Endothelial cell of umbilical vein (primary cell): ENCODE results near the gene TMEM132A. TPM values are rescaled to one million over a fixed set of nuclear protein-coding genes. Genes with fewer than 3 reads are reported as not detected.

ENCODE experiments used
- BruUV-seq: library from RNA; stranded (reverse); fragments of 400-500 nt; replicated peaks from 2 replicates; lab custom pipeline; 2021; lab: Mats Ljungman, UMichigan
- CTCF ChIA-PET: fragments of 300-600, 350-600 bp; sonication (Branson Sonifier 250); formaldehyde crosslinking; loops from one replicate; lab custom pipeline; 2021; ENCODE audit warnings: antibody characterized with exemption, inconsistent platforms; lab: Charles Lee
- POLR2A ChIA-PET: fragments of 300-600, 350-600 bp; sonication (Branson Sonifier 250); formaldehyde crosslinking; loops from one replicate; lab custom pipeline; 2021; ENCODE audit warnings: antibody characterized with exemption, inconsistent platforms; lab: Charles Lee
- DNase-seq: peaks from one replicate; pipeline ENCODE4 v3.0.0-alpha.2; 2011; ENCODE audit warnings: low read depth, low spot score
- FAIRE-seq: peaks from 2 replicates; lab custom pipeline; 2011; peaks lifted over from hg19 to GRCh38; lab: Jason Lieb, UNC
- H2AFZ ChIP-seq: 2 replicates; pipeline ENCODE4 v1.6.0; 2012; ENCODE audit warnings: low read depth, low read length, control low read depth, inconsistent platforms
- H3K27ac ChIP-seq: 2 replicates; pipeline ENCODE4 v1.5.1; 2011; ENCODE audit warnings: low read depth, mild to moderate bottlenecking, control low read depth, low read length, moderate library complexity; ENCODE audit not compliant: insufficient read depth
- H3K27me3 ChIP-seq, 2 experiments: 2 replicates each; pipeline versions ENCODE4 v1.6.0 to v1.6.1; 2011; ENCODE audit warnings: low read length in 2 of 2, mixed read lengths in 1 of 2; ENCODE audit not compliant: control insufficient read depth in 2 of 2, insufficient read depth in 2 of 2
- H3K36me3 ChIP-seq, 2 experiments: 2 replicates in 1 of 2; 3 replicates in 1 of 2; pipeline ENCODE4 v1.5.1; 2011; ENCODE audit warnings: low read length in 2 of 2, mild to moderate bottlenecking in 1 of 2, moderate library complexity in 1 of 2; ENCODE audit not compliant: control insufficient read depth in 2 of 2, insufficient read depth in 2 of 2; ENCODE audit errors: extremely low read depth in 1 of 2
- H3K4me1 ChIP-seq: 3 replicates; pipeline ENCODE4 v1.5.1; 2011; ENCODE audit warnings: mild to moderate bottlenecking, low read length; ENCODE audit not compliant: control insufficient read depth, insufficient read depth; ENCODE audit errors: extremely low read depth
- H3K4me2 ChIP-seq: 2 replicates; pipeline ENCODE4 v1.6.1; 2011; ENCODE audit warnings: low read length, control low read depth, mixed read lengths; ENCODE audit not compliant: insufficient read depth
- H3K4me3 ChIP-seq, 3 experiments: fragments of 200-600 bp in 1 of 3; sonication (generic), shearing (Covaris generic) in 1 of 3; replicated peaks in 1 of 3; 2 replicates each; pipeline ENCODE4 v1.5.1; 2011 to 2016; ENCODE audit warnings: control low read depth in 3 of 3, low read length in 3 of 3, mild to moderate bottlenecking in 2 of 3, inconsistent platforms in 1 of 3, low read depth in 1 of 3, moderate library complexity in 1 of 3; ENCODE audit not compliant: insufficient read depth in 1 of 3
- H3K79me2 ChIP-seq: 2 replicates; pipeline ENCODE4 v1.6.0; 2012; ENCODE audit warnings: low read length, inconsistent platforms; ENCODE audit not compliant: control insufficient read depth, insufficient read depth
- H3K9ac ChIP-seq: replicated peaks from 2 replicates; pipeline ENCODE3; 2011; ENCODE audit warnings: low read length, control low read depth; ENCODE audit not compliant: insufficient read depth; ENCODE audit errors: extremely low read depth
- H3K9me1 ChIP-seq: replicated peaks from 3 replicates; pipeline ENCODE4 v1.6.0; 2011; ENCODE audit warnings: mild to moderate bottlenecking, low read length; ENCODE audit not compliant: control insufficient read depth, insufficient read depth; ENCODE audit errors: extremely low read depth
- H3K9me3 ChIP-seq: replicated peaks from 2 replicates; pipeline ENCODE4 v1.5.1; 2012; ENCODE audit warnings: low read length, inconsistent platforms; ENCODE audit not compliant: control insufficient read depth, insufficient read depth
- H4K20me1 ChIP-seq: replicated peaks from 2 replicates; pipeline ENCODE3; 2011; ENCODE audit warnings: mild to moderate bottlenecking, low read length; ENCODE audit not compliant: control insufficient read depth, insufficient read depth; ENCODE audit errors: extremely low read depth
- CTCF ChIP-seq, 2 donors: IDR thresholded peaks; 1 replicate in 1 of 2; 2 replicates in 1 of 2; pipeline ENCODE4 v1.5.1; 2011; ENCODE audit warnings: low read length in 2 of 2, mild to moderate bottlenecking in 2 of 2, moderate library complexity in 2 of 2, control low read depth in 1 of 2, inconsistent platforms in 1 of 2, low read depth in 1 of 2; ENCODE audit not compliant: insufficient read depth in 1 of 2; ENCODE audit errors: extremely low read depth in 1 of 2
- EZH2 ChIP-seq: IDR thresholded peaks from 2 replicates; pipeline ENCODE4 v1.6.1; 2012; ENCODE audit warnings: borderline replicate concordance, low read depth, mild to moderate bottlenecking, moderate library complexity, low read length, inconsistent platforms; ENCODE audit not compliant: severe bottlenecking
- FOS ChIP-seq: IDR thresholded peaks from 2 replicates; pipeline ENCODE4 v1.6.1; 2011; ENCODE audit warnings: mild to moderate bottlenecking, low read length, moderate library complexity, borderline replicate concordance; ENCODE audit not compliant: insufficient read depth
- GATA2 ChIP-seq: IDR thresholded peaks from 2 replicates; pipeline ENCODE4 v1.7.0; 2011; ENCODE audit warnings: low read depth, mild to moderate bottlenecking, moderate library complexity, mixed read lengths, low read length; ENCODE audit not compliant: insufficient read length, insufficient read depth
- JUN ChIP-seq: IDR thresholded peaks from 2 replicates; pipeline ENCODE4 v1.6.1; 2011; ENCODE audit warnings: borderline replicate concordance, low read depth; ENCODE audit not compliant: insufficient read length, insufficient read depth
- MAX ChIP-seq: IDR thresholded peaks from 2 replicates; pipeline ENCODE4 v1.6.1; 2011; ENCODE audit not compliant: insufficient read depth, insufficient read length
- MYC ChIP-seq: IDR thresholded peaks from one replicate; pipeline ENCODE4 v1.6.1; 2011; ENCODE audit warnings: mild to moderate bottlenecking, low read depth, low read length
- POLR2A ChIP-seq: IDR thresholded peaks from 2 replicates; pipeline ENCODE4 v1.6.1; 2012; ENCODE audit warnings: low read depth, mild to moderate bottlenecking, control low read depth, low read length
- POLR2AphosphoS5 ChIP-seq: IDR thresholded peaks from 2 replicates; pipeline ENCODE4 v1.6.1; 2012; ENCODE audit warnings: low read depth, mild to moderate bottlenecking, control low read depth, low read length, moderate library complexity; ENCODE audit not compliant: insufficient read depth
- dilution Hi-C: fragments of 300-500 bp; cut with MboI; formaldehyde crosslinking; loops from one replicate; pipeline ENCODE4 v1.15.0; 2019; ENCODE audit warnings: low sequenced_read_pairs; ENCODE audit not compliant: extremely low pct_ligation_motif_present
- intact Hi-C: fragments of 100-400 bp; cut with micrococcal nuclease; formaldehyde crosslinking; loops from one replicate; pipeline ENCODE4 v1.10.0; 2022
- polyA plus RNA-seq, 4 experiments: library from polyadenylated mRNA; depleted of rRNA in 3 of 4; stranded (reverse) in 3 of 4; unstranded in 1 of 4; fragments of >200 nt; gene quantifications; 2 replicates each; pipeline versions ENCODE4 v1.2.1 to v1.2.3, GENCODE V29; 2011 to 2012; ENCODE audit warnings: missing spikeins in 1 of 4
- total RNA-seq: library from RNA; stranded (reverse); gene quantifications from 2 replicates; pipeline ENCODE4 v1.2.3, GENCODE V29; 2021

Gene TMEM132A
- total and polyA plus RNA-seq, 2 donors (not counting 3 experiments of a cell fraction or from before 2014, with no cell fraction given), result 74.3 to 106 TPM

GRCh38 chr11:60887556-60887955, 36.7 kb upstream of the TMEM132A start:
- no peak overlapping the region for H3K27ac ChIP-seq
- H3K9ac ChIP-seq, result no peak overlapping the region
- H3K4me3 ChIP-seq, result no peak overlapping the region
- ChIA-PET CTCF (interaction anchor here (0.5 to 9.3 kb wide), 31 partner anchors 9 to 524 kb away, joined by 3 to 607 read pairs (median 7); partner anchors contain the start of genes CCDC86, MS4A10, PTGDR2 and TMEM109), POLR2A (interaction anchor here (0.5 to 1.2 kb wide), 4 partner anchors 18 to 112 kb away, joined by 3 read pairs; no protein-coding TSS in a partner anchor)
- H2AFZ ChIP-seq, result no peak overlapping the region
- H3K36me3 ChIP-seq, result no peaks in the 10 kb centered on the region
- BruUV-seq, result no TSS peak
- no peaks in the 10 kb centered on the region for H3K79me2 ChIP-seq
- H3K9me1 ChIP-seq, result no peaks in the 10 kb centered on the region
- H4K20me1 ChIP-seq, result no peaks in the 10 kb centered on the region
- intact Hi-C loops (loop anchor here (1.0 kb wide), 2 partner anchors 56 to 112 kb away; no protein-coding TSS in a partner anchor), dilution Hi-C loops (no loop called here)
- TF ChIP-seq MYC (no peak), CTCF (IDR thresholded peaks at IDR 0.05; ENCODE audit: extremely low read depth in 1 of 2, insufficient read depth in 1 of 2, low read depth in 1 of 2, low read length in 2 of 2) (peak; percentile 53 to 66)
- H3K4me1 ChIP-seq, result peaks cover 20% of the 10 kb centered on the region
- FAIRE-seq, result peak; percentile 72
- no peaks in the 10 kb centered on the region for H3K9me3 ChIP-seq
- no peaks in the 10 kb centered on the region for H3K27me3 ChIP-seq
- H3K4me2 ChIP-seq, result no peak overlapping the region
- DNase-seq, result peak; percentile 56

- intact Hi-C loops, result no loop called here
- Histone ChIP-seq H3K27me3 (no peaks in the 10 kb centered on the region), H3K27ac (no peak overlapping the region), H3K4me3 (no peak overlapping the region), H2AFZ (no peak overlapping the region), H3K9me1 (no peaks in the 10 kb centered on the region), H3K4me2 (no peak overlapping the region), H3K36me3 (peaks cover under 1 to 6% of the 10 kb centered on the region in 2 experiments), H3K9me3 (no peaks in the 10 kb centered on the region), H4K20me1 (no peaks in the 10 kb centered on the region), H3K9ac (no peak overlapping the region), H3K4me1 (peaks cover 20% of the 10 kb centered on the region), H3K79me2 (no peaks in the 10 kb centered on the region)
- ChIA-PET POLR2A (interaction anchor here (0.7 kb wide), 1 partner anchor 392 kb away, joined by 4 read pairs; no protein-coding TSS in a partner anchor), CTCF (interaction anchor here (0.8 to 9.3 kb wide), 9 partner anchors 10 to 114 kb away, joined by 3 to 607 read pairs (median 3); partner anchors contain the start of gene PTGDR2)
- FAIRE-seq (peak; percentile 75), DNase-seq (no peak)
- BruUV-seq, result no TSS peak
- dilution Hi-C loops, result no loop called here
- no peak for TF ChIP-seq EZH2
- TF ChIP-seq GATA2, result no peak
- no peak for TF ChIP-seq FOS
- TF ChIP-seq MYC, result no peak
- no peak for TF ChIP-seq CTCF (IDR thresholded peaks at IDR 0.05; ENCODE audit: extremely low read depth in 1 of 2, insufficient read depth in 1 of 2, low read depth in 1 of 2, low read length in 2 of 2)
- no peak for TF ChIP-seq JUN
- no peak for TF ChIP-seq MAX
- TF ChIP-seq POLR2A, result no peak
- TF ChIP-seq POLR2AphosphoS5, result no peak
Observed at GRCh38 chr11:60889869-60890311, 34.4 kb upstream of the TMEM132A start.
